K562 (cell line): Measurements from ENCODE around the gene GABPB1. TPM values are rescaled to one million over a fixed set of nuclear protein-coding genes. Genes with fewer than 3 reads are reported as not detected.
A peak's percentile ranks its signal among the peaks of the same experiment; 100 is the strongest.

Source experiments
- C11orf30 ChIP-seq: fragments of 450-650 bp; IDR thresholded peaks from 2 replicates; pipeline ENCODE4 v1.6.1; 2016; ENCODE audit warnings: low read depth, mild to moderate bottlenecking
- FOXK1 ChIP-seq: sonication (generic); formaldehyde crosslinking; IDR thresholded peaks from 2 replicates; pipeline ENCODE4 v1.8.0; 2022; ENCODE audit warnings: missing genetic modification reagents, mild to moderate bottlenecking, borderline replicate concordance
- GTF2F1 ChIP-seq: IDR thresholded peaks from 2 replicates; pipeline ENCODE4 v1.6.1; 2011; ENCODE audit warnings: low read depth, low read length, improper control_type of control experiment
- MYC ChIP-seq, 2 experiments: fragments of 250-450 bp in 1 of 2; sonication (Bioruptor Pico) in 1 of 2; IDR thresholded peaks; 2 replicates each; pipeline versions ENCODE4 v1.5.1 to v1.6.1; 2012 to 2021; ENCODE audit warnings: low read depth in 2 of 2, borderline replicate concordance in 1 of 2, improper control_type of control experiment in 1 of 2, low read length in 1 of 2, mild to moderate bottlenecking in 1 of 2, moderate library complexity in 1 of 2
- NEUROD1 ChIP-seq: fragments of 150-350 bp; IDR thresholded peaks from 2 replicates; pipeline ENCODE4 v1.6.1; 2014; ENCODE audit warnings: borderline replicate concordance, low read length, low read depth; ENCODE audit not compliant: partially characterized antibody
- NFYB ChIP-seq: IDR thresholded peaks from 2 replicates; pipeline ENCODE4 v1.6.1; 2011; ENCODE audit warnings: mild to moderate bottlenecking, moderate library complexity; ENCODE audit not compliant: insufficient read length; ENCODE audit errors: extremely low read depth
- NR2C1 ChIP-seq, 2 experiments: fragments of 450-650 bp; IDR thresholded peaks; 2 replicates each; pipeline ENCODE4 v1.6.1; 2017; ENCODE audit warnings: mild to moderate bottlenecking in 2 of 2, antibody characterized with exemption in 1 of 2, inconsistent platforms in 1 of 2, missing compliant biosample characterization in 1 of 2, missing genetic modification characterization in 1 of 2
- NR4A1 ChIP-seq, 2 experiments: fragments of 250-450 bp in 1 of 2; fragments of 450-650 bp in 1 of 2; sonication (Bioruptor Pico) in 1 of 2; IDR thresholded peaks; 2 replicates each; pipeline versions ENCODE4 v1.4.0 to v1.6.1; 2016 to 2020; ENCODE audit warnings: mild to moderate bottlenecking in 2 of 2, missing compliant biosample characterization in 1 of 2, missing genetic modification characterization in 1 of 2, moderate library complexity in 1 of 2
- PHF8 ChIP-seq: fragments of 200-600 bp; sonication (generic); IDR thresholded peaks from 2 replicates; pipeline ENCODE4 v1.6.1; 2012; ENCODE audit warnings: mixed run types, mild to moderate bottlenecking, inconsistent platforms, low read length, moderate library complexity, borderline replicate concordance
- POLR2H ChIP-seq: IDR thresholded peaks from 2 replicates; pipeline ENCODE4 v1.6.1; 2016; ENCODE audit warnings: missing genetic modification characterization, low read depth, mild to moderate bottlenecking, control low read depth, missing compliant biosample characterization, moderate library complexity
- SIN3A ChIP-seq, 2 experiments: fragments of 150-350 bp in 1 of 2; IDR thresholded peaks; 2 replicates each; pipeline ENCODE4 v1.6.1; 2011 to 2016; ENCODE audit warnings: borderline replicate concordance in 2 of 2, low read depth in 2 of 2, low read length in 2 of 2, mild to moderate bottlenecking in 2 of 2, moderate library complexity in 2 of 2; ENCODE audit not compliant: control insufficient read depth in 1 of 2
- STAT5B ChIP-seq: fragments of 250-450 bp; sonication (Bioruptor Pico); IDR thresholded peaks from 2 replicates; pipeline ENCODE4 v1.8.0; 2021; ENCODE audit warnings: mild to moderate bottlenecking, inconsistent platforms
- TAF1 ChIP-seq: IDR thresholded peaks from 2 replicates; pipeline ENCODE4 v1.6.1; 2011; ENCODE audit warnings: mild to moderate bottlenecking, low read length, moderate library complexity; ENCODE audit not compliant: insufficient read depth, control insufficient read depth, severe bottlenecking; ENCODE audit errors: extremely low read depth
- TBL1XR1 ChIP-seq, 2 experiments: IDR thresholded peaks; 2 replicates each; pipeline ENCODE4 v1.6.1; 2012; ENCODE audit warnings: improper control_type of control experiment in 2 of 2, low read length in 2 of 2, mild to moderate bottlenecking in 1 of 2
- U2AF1 ChIP-seq: fragments of 200-400 bp; formaldehyde crosslinking; optimal IDR thresholded peaks from 2 replicates; pipeline ENCODE3; 2017; ENCODE audit warnings: mild to moderate bottlenecking, low read depth, low read length, moderate library complexity
- YY1 ChIP-seq, 3 experiments: IDR thresholded peaks; 2 replicates each; pipeline ENCODE4 v1.6.1; 2011; ENCODE audit warnings: low read length in 2 of 3, mild to moderate bottlenecking in 2 of 3, moderate library complexity in 2 of 3, borderline replicate concordance in 1 of 3, control low read depth in 1 of 3, low read depth in 1 of 3; ENCODE audit not compliant: insufficient read depth in 3 of 3, insufficient replicate concordance in 2 of 3, control insufficient read depth in 1 of 3, insufficient read length in 1 of 3; ENCODE audit errors: extremely low read depth in 1 of 3
- ZBTB1 ChIP-seq: sonication (generic); formaldehyde crosslinking; IDR thresholded peaks from 2 replicates; pipeline ENCODE4 v1.8.1; 2023; ENCODE audit warnings: missing genetic modification reagents, low read depth, mild to moderate bottlenecking, borderline replicate concordance
- ZNF124 ChIP-seq: sonication (generic); formaldehyde crosslinking; IDR thresholded peaks from 2 replicates; pipeline ENCODE4 v1.8.1; 2022; ENCODE audit warnings: missing genetic modification reagents
- ZNF57 ChIP-seq: fragments of 450-650 bp; formaldehyde crosslinking; IDR thresholded peaks from 2 replicates; pipeline ENCODE4 v1.4.0; 2020; ENCODE audit warnings: mild to moderate bottlenecking, moderate library complexity
- polyA plus RNA-seq, 8 experiments: library from polyadenylated mRNA; depleted of rRNA in 4 of 8; stranded (reverse) in 5 of 8; unstranded in 3 of 8; fragments of >200 nt; fragmentation: Nextera tagmentation in 2 of 8; fragmentation: Illumina TruSeq in 1 of 8; extraction: Ambion mirVana in 2 of 8; extraction: Trizol in 1 of 8; gene quantifications; 2 replicates each; pipeline versions ENCODE4 v1.2.1 to v1.2.3, GENCODE V29; 2011 to 2014; ENCODE audit warnings: inconsistent platforms in 1 of 8, missing spikeins in 1 of 8
- total RNA-seq, 7 experiments: library from RNA; depleted of rRNA in 6 of 7; stranded (reverse); fragments of >200 nt in 6 of 7; fragmentation: Illumina TruSeq in 2 of 7; extraction: Trizol in 2 of 7; gene quantifications; 2 replicates each; pipeline versions ENCODE4 v1.2.1 to v1.2.3, GENCODE V29; 2011 to 2021; ENCODE audit warnings: low replicate concordance in 1 of 7
- TF ChIP-seq, protein P1 (sequence below): IDR thresholded peaks from 2 replicates; pipeline ENCODE4 v1.6.1; 2011; ENCODE audit not compliant: insufficient read length; ENCODE audit errors: extremely low read depth
- TF ChIP-seq, protein P2 (sequence below): fragments of 250-450 bp; sonication (Bioruptor Pico); IDR thresholded peaks from 2 replicates; pipeline ENCODE4 v1.4.0; 2020

The GABPB1 gene
- total and polyA plus RNA-seq, 9 of the 15 experiments (the other 6 are each of a cell fraction or from before 2014, with no cell fraction given), result 11.8 to 42.3 (median 33.2) TPM

DNA sequence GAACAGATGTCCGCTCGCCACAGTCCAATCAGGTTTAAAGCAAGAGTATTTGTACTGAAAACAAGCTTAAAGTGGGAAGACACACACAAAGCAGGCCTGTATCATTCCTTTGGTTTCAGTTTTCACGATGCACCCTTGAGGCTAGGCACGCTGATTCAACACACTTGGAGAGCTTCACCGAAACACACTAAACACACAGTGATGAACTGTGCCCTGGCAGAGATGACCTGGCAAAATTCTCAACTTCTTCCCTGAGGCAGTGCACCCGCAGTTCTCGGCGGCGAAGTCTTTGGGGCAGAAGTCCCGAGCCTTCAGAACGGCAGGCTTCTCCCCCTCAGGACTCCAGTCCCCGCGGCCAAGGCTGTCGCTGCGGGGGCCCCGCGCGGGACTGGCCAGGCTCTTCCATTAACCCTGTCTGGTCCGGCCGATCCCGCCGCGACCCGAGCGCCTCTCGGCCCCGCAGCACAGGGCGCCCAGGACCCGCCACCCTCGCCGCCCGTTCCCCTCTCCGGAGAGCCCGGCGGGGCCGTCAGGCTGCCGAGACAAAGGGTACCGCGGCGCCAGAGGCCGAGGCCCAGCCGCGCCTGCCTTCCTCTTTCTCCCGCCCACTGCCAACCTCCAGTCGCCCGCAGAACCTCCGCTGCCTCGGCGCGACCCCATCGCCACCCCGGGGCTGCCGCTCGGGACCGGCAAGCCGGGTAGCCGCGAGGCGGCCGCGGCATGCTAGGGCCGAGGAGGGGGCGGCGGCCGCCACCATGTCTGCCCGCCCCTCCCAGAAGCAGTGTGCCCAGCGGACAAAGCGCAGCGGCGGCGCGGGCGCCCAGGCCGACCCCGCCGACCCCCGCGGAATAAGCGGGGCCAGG, 792 bp downstream of the GABPB1 start (continued):
- TF ChIP-seq NEUROD1, result no peak
- 0 out of 2 replicates have a peak, but pooled peaks have one; percentile 30 for TF ChIP-seq ZBTB1
- TF ChIP-seq NFYB, result no peak
- peak; percentile 73; the same call in 1 of the 2 replicates for TF ChIP-seq PHF8
- TF ChIP-seq, protein P1, sequence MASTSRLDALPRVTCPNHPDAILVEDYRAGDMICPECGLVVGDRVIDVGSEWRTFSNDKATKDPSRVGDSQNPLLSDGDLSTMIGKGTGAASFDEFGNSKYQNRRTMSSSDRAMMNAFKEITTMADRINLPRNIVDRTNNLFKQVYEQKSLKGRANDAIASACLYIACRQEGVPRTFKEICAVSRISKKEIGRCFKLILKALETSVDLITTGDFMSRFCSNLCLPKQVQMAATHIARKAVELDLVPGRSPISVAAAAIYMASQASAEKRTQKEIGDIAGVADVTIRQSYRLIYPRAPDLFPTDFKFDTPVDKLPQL, result peak; percentile 20
- no peak for TF ChIP-seq POLR2H (tag)
- TF ChIP-seq SIN3A (IDR thresholded peaks at IDR 0.05; ENCODE audit: borderline replicate concordance in 2 of 2, control insufficient read depth in 1 of 2, low read depth in 2 of 2, low read length in 2 of 2), result peak in 1 of 2 experiments; percentile 53; a peak in 1 of 4 replicates
- TF ChIP-seq NR4A1 (CRISPR knock-in tag; IDR thresholded peaks at IDR 0.05), result no peak
- no peak for TF ChIP-seq NR4A1 (tag; IDR thresholded peaks at IDR 0.05)
- TF ChIP-seq, protein P2, sequence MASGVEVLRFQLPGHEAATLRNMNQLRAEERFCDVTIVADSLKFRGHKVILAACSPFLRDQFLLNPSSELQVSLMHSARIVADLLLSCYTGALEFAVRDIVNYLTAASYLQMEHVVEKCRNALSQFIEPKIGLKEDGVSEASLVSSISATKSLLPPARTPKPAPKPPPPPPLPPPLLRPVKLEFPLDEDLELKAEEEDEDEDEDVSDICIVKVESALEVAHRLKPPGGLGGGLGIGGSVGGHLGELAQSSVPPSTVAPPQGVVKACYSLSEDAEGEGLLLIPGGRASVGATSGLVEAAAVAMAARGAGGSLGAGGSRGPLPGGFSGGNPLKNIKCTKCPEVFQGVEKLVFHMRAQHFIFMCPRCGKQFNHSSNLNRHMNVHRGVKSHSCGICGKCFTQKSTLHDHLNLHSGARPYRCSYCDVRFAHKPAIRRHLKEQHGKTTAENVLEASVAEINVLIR (CRISPR knock-in tag), result no peak
- TF ChIP-seq ZNF57 (CRISPR knock-in tag), result 0 out of 2 replicates have a peak, but pooled peaks have one; percentile 2
- TF ChIP-seq TAF1, result peak; percentile 51
- no peak for TF ChIP-seq TBL1XR1 (IDR thresholded peaks at IDR 0.05; ENCODE audit: low read length in 2 of 2)
- no peak for TF ChIP-seq STAT5B (CRISPR knock-in tag)
- peak in 2 of 3 experiments; percentile 61 to 83 for TF ChIP-seq YY1 (IDR thresholded peaks at IDR 0.05; ENCODE audit: borderline replicate concordance in 1 of 3, control insufficient read depth in 1 of 3, extremely low read depth in 1 of 3, insufficient read depth in 3 of 3, insufficient read length in 1 of 3, insufficient replicate concordance in 2 of 3, low read depth in 1 of 3, low read length in 2 of 3)
- TF ChIP-seq C11orf30, result peak; percentile 47
- peak; percentile 87 for TF ChIP-seq U2AF1
- TF ChIP-seq MYC (IDR thresholded peaks at IDR 0.05; ENCODE audit: low read depth, low read length), result no peak
- TF ChIP-seq MYC (CRISPR knock-in tag; IDR thresholded peaks at IDR 0.05; ENCODE audit: borderline replicate concordance, low read depth), result no peak
- TF ChIP-seq ZNF124 (CRISPR knock-in tag), result 0 out of 2 replicates have a peak, but pooled peaks have one; percentile 53
- TF ChIP-seq NR2C1 (IDR thresholded peaks at IDR 0.05), result no peak
- 0 out of 2 replicates have a peak, but pooled peaks have one; percentile 5 for TF ChIP-seq NR2C1 (tag; IDR thresholded peaks at IDR 0.05)
- peak; percentile 33; the same call in 1 of the 2 replicates for TF ChIP-seq FOXK1 (CRISPR knock-in tag)
- no peak for TF ChIP-seq GTF2F1
